Measurements from ENCODE around the gene OVOL2.
A peak's percentile ranks its signal among the peaks of the same experiment; 100 is the strongest.
"Not testable (repeated sequence)": the region's sequence is repeated elsewhere in the genome, so short reads cannot be mapped to it uniquely, and the experiment has no call there.

Gene OVOL2

DNA sequence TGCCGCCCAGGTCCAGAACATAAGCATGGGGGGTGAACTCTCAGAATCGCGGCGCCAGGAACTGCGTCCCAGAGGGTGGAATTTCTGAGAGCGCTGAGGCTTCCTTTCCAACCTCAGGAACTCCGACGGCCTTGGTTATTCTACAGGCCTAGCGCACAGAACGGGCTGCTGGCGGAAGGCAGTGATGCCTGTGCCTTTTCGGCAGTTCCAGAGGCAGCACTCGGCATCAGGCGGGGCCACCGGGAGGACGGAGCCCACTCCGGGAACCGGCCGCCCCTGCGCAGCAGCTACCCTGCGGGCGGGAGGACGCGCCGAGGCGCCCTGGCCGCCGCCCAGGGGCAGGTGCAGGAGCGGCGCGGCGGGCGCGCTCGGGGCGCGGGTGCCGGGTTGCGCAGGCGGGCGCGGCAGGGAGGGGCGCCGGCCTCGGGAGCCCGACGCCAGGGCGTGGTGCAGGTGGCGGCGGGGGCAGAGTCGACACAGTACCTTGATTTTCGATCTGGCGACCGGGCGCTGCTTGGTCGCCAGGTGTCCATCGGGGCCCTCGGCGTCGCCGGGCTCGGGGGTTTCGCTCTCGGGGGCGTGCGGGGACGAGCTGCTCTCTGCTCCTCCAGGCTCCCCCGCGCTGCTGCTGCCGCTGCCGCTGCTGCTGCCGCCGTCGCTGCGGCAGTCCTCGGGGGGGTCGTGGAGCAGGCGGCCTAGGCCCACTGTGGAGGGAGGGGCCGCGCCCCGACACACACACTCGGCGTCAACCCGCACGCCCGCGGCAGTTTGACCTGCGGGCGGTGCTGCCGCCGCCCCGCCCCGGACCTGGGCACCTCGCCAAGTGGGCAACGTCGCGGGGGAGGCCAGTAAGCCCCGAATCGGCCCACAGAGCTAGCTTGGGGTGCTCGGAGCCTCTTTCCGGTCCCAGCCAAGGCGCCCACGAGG, 1.3 kb downstream of the OVOL2 start:
- DNase-seq: no peak

DNA sequence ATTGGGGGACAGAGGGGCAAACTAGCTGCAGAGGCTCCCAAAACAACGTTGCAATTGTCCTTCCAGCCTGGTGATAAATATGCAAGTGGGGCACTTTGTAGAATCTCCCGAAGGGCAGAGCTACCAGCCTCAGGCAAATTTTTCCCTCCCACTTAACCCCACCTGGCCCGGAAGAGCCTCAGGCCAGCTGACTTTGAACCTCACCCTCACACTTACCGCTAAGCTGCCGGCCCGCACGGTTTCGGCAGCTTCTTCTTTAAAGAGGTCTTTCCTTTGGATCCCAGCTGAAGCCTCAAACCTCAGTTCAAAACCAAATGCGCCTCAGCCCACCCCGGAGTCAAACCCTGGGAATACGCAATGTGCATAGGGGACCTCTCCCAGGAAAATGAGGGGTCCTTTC, 2.5 kb downstream of the OVOL2 start:
- DNase-seq: no peak

DNA sequence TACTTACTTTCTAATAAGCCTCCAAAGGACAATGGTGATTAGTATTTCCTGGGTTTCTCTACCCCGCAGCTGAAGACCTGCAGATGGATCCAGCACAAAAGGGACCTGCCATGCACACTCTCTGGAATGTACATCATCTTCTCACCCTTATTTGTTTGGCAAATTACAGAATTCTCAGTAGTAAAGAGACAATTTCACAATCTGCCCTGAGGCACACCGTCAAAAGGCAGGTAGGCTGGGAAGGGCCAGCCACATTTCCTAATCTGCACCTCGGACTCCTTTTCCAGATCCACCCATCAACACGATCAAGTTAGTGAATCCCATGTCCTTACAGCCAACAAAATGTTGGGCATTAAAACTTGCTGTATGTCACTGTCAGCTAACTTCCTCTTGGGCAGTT, 4.9 kb downstream of the OVOL2 start:
- peak in 1 of 2 experiments; percentile 26 for DNase-seq

DNA sequence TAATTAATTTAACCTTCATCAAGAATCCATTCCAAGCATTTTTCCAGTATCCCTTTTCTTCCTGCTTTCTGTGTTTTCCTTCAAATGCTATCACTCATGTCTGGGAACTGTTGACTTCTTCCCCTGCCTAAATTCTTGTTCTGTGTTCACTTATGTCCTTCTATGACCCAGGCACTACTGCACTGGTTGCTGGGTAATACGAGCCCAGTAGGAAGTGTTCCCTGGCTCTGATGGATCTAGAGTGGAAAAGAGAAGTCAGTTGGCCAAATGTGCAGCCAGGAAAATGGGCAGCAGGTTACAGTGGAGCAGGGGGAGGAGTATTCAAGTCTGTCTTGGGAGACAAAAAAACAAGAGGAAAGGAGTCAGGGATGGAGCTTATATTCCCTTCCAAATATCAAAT, 7.1 kb downstream of the OVOL2 start:
- no peak for DNase-seq

DNA sequence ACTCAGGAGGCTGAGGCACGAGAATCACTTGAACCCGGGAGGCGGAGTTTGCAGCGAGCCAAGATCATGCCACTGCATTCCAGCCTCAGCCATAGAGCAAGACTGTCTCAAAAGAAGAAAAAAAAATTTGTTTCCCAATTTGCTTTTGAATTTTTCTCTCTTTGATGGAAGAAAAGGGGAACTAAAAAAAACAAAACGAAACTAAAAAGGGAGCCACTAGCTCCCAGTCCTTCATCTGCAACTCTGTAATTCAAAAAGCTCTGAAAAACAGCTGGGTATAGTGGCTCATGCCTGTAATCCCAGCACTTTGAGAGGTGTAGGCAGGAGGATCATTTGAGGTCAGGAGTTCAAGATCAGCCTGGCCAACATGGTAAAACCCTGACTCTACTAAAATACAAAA, 9.5 kb downstream of the OVOL2 start:
- DNase-seq: peak; percentile 44 to 45

DNA sequence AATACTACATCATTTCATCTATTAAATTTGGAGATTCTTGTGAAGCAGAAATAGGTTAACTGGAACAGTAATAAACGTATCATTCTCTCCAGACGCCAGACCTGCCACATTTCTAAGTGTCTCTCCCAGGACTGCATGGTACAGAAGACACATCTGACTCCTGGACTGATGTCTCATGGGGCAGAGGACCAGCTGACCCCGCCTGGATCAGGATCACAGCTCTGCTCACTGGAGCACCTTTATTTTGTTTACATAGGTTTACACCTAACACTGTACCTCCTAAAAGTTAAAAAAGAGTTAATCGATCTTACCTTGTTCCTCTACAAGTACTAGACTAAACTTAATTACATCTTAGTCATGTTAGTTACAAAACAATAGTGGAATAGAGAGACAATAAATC, 11.2 kb downstream of the OVOL2 start:
- no peak for DNase-seq

DNA sequence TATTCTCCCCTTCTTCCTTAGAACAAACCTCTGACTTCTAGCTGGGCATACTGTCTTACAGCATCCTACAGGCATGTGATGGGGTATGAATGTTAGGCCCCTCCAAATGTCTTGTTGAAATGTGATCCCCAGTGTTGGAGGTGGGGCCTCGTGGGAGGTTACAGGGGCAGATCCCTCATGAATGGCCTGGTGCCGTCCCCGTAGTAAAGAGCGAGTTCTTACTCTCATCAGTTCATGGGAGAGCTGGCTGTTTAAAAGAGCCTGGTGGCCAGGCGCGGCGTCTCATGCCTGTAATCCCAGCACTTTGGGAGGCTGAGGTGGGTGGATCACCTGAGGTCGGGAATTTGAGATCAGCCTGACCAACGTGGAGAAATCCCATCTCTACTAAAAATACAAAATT, 15.5 kb downstream of the OVOL2 start:
- DNase-seq: no peak

DNA sequence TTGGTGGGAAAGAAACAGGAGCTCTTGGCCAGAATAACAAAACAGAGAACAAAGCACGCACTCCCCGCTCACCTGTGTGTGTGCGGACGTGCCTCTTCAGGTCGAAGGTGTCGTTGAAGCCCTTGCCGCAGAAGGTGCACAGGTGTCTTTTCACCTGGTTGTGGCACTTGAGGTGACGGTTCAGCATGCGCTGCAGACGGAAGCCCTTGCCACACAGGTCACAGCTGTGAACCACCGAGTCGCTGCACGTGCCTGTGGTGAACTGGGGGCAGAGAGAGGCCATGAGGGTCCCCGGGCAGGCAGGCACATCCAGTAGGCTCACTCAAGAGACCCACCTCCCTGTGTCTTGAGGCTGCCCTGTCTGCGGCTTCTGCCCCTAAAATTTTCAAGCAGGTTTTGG, 16.3 kb downstream of the OVOL2 start:
- no peak for DNase-seq

DNA sequence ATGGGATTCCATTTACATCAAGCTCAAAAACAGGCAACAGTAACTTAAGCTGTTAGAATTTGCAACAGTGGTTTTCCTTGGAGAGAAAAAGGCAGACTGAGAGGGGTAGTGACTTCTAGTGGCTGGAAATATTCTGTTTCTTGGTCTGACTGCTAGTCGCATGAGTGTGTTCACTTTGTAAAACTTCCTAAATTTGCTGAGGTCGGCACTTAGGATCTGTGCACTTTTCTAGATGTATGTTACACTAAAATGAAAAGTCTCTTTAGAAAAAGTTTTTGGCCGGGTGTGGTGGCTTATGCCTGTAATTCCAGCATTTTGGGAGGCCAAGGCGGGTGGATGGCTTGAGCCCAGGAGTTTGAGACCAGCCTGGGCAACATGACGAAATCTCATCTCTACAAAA, 18.7 kb downstream of the OVOL2 start:
- DNase-seq: no peak

DNA sequence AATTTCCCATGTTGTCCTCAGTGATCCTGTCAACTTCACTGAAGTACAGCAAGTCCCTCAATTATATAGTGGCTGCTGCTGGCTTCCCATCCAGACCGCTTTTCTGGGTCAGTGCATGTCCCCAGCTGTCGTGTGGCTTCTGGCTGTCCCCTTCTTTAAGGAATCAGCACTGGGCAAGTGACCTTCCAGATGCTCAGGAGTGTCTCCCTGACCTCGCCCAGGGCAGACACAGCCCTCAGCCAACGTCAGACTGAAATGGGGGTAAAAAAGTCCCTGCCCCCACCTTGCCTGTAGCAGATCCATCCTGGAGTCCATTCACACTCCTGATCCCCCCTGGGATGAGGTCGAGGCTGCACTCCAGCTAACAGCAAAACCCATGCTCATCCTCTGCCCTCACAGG, 23.7 kb downstream of the OVOL2 start:
- no peak for DNase-seq

DNA sequence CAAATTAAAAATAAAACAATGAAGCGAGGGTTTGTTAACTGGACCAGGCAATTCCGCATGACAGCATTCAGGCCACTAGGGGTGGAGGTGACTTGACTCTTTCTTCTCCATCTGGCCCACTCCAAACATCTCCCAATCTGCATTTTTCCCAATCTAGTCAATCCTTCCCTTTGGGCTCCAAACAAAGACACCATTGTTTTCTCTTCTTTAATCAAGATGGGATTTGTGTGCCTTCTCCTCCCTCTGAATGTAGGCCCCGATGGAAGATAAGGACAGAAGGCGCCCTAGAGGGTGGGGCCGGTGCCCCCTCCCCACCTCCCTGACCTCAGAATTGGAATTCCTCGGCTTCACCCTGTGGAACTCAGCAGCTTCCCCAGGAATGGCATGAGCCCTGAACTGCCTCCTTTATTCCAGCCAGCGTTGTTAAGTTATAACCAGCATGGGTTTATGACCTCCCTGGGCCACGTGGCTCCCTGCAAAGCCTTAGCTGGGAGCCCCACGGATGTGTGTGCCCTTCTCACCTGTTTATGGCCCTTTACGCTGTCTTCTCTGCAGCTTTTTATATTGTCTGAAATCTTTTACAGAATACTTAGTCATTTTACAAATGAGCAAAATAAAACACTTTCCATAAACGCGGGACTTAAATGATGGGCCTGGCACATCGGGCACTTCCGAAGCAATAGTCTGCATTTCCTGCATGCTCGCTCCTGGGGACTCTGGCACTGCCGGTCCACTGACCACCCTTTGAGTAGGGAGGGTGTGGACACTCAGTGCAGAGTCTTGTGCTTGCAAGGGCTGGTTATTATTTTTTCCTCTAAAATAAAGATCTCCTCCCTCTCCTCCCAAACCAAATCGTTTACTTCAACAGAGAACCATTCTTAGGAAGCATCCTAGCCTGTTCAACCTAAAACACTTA, 24.5 kb downstream of the OVOL2 start:
- no peak for DNase-seq

DNA sequence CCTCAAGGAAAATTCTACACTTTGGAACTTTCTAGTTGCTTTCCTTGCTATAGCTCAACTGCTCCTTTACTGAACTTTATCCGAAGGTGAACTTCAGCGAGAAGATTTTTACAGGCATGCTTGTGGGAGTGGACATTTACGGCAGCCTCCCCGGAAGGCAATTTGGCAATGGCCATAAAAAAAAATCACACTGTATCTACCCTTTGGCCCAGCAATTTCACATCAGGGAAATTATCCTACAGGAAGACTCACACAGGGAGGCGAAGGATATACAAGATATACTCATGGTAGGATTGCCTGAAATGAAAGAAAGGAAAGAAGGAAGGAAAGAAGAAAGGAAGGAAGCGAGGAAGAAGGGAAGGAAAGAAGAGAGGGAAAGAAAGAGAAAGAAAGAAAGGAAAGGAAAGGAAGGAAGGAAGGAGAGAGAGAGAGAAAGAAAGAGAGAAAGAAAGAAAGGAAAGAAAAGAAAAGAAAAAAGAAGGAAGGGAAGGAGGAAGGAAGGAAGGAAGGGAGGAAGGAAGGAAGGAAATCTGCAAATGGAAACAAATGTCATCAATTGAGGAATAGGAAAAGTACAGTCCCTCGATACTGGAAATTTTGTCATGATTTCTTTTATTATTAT, 25.7 kb downstream of the OVOL2 start:
- no peak for DNase-seq

DNA sequence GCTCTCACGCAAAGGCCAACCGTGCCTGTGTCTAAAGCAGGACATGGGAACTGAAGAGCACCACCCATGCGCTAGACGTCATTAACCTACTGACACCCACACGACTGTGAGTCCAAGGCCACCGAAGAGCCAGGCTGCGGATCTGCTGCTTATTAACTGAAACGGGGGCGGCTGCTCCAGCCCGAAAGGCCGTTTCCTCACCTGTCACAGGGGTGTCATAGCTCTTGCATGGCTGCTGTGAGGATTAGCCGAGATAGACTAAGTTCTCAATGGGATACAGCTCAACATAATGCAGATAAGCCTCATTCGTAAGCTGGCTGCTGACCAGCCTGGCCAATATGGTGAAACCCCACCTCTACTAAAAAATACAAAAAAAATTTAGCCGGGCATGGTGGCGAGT, 26.7 kb downstream of the OVOL2 start:
- no peak for DNase-seq

DNA sequence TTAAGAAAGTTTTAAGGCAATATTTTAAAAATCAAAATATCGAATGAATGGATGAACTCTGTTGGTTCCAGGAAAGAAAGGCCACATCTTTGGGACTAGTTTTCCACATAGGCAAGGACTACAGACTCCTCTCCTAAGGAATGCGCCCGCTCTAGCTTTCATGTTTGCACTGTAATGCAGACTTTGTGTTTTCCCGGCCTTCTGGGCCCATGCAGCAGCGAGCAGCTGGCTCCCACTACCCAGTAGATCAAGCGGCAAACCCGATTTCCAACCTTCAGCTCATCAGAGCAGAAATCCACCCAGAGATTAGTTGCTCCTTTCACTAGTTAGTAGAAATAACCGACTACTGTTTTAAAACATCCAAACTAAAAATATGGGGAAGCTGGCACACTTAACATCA, 27.7 kb downstream of the OVOL2 start:
- no peak for DNase-seq

DNA sequence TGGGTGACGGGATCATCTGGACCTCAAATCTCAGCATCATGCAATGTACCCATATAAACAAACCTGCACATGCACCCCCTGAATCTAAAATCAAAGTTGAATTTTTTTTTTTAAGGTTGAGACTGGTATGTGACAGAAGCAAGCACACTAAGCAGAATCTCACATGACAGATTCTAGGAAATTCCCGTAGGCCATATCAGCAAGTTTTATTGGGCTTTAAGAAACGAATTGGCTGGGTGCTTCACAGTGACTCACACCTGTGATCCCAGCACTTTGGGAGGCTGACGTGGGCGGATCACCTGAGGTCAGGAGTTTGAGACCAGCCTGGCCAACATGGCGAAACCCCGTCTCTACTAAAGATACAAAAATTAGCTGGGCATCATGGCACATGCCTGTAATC, 30.7 kb downstream of the OVOL2 start:
- not testable (repeated sequence) for DNase-seq

DNA sequence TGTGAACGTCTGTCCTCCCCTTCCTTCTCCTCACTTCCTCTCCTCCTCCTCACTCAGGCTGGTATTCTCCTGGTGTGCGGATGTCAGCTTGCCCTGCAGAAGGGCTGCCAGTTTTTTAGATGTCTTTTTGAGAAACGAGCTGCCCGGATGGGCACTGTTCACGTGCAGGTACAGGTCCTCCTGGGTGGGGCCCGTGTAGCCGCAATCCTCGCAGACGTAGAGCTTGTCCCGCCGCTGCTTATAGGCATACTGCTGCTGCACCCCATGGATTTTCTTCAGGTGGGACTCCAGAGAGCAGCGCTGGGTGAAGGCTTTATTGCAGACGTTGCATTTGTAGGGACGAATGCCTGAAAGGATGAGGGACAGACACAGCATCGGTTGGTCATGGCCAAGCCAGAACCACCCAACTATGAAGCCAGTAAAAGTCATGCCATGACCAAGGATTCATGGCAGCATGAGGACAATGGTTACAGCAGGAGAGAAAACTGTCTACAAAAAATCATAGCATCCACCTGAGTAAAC, 33.0 kb downstream of the OVOL2 start:
- DNase-seq: no peak

DNA sequence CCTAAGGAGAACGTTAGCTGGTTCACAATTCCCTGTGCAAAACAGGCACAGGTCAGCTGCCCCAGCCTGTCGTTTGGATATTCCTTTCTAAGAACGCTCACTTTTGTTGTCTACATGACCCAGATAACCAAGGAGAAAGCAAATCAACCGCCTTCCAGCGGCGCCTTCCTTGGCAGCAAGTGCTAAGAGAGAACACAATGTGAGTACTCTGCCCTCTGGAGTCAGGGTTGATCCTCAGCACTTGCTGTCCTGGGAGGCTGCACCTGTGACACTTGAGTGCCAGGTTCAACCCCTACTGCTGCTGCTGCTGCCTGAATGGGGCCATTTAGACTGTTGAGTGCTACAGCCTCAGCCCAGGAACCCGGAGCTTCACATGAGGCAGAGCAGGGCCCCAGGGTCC, 36.8 kb downstream of the OVOL2 start:
- no peak for DNase-seq

DNA sequence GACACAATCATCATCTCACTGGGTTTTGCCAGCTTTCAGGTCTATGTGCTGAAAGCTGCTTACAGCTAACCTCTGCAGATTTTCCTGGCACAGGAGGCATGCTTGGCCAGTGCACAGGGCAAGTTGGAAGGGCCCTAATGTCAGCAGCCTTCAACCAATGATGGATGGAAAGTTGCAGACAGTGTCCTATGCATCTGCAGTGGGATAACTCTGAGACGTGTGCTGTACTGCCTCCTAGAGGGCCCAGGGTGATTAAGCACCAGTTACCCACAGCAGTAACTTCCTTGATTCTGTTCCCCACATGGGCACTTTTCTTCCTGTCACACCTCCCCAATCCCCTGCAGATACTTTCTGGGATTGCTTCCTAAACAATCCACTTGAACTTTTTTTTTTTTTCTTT, 38.6 kb downstream of the OVOL2 start:
- DNase-seq: peak; percentile 15 to 40

DNA sequence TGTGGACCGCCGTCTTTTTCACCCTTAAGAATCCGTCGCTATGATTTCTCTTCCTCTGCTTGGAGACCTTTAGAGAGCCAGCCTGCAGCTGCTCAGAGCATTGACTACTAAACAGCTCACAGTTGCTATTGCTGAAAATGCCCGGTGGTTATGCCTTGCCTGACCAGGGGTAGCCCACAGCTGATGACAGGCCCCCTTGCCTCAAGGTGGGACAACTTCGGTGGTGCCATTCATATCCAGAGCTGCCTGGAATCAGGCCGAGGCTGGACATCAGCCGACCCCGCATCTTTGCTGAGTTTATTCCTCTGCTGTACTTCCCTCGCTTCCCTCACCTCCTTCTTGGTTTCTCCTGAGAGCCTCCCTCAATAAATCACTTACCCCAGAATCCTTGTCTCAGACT, 39.6 kb downstream of the OVOL2 start:
- DNase-seq: no peak

DNA sequence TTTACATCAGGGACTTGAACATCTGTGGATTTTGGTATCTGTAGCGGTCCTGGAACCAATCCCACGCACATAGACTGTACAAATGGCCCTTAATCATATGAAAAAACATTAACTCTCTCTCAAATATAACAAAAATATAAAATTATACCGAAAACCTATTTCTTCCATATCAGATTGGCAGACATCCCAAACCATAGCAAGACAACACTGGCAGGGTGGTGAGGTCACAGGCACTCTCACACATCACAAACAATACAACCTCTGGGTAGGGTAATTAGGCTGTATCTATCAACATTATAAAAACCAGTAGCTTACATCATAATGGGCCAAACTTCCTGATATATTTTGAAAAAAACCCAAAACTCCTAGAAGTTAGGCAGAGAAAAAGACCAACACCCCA, 40.9 kb downstream of the OVOL2 start:
- no peak for DNase-seq

DNA sequence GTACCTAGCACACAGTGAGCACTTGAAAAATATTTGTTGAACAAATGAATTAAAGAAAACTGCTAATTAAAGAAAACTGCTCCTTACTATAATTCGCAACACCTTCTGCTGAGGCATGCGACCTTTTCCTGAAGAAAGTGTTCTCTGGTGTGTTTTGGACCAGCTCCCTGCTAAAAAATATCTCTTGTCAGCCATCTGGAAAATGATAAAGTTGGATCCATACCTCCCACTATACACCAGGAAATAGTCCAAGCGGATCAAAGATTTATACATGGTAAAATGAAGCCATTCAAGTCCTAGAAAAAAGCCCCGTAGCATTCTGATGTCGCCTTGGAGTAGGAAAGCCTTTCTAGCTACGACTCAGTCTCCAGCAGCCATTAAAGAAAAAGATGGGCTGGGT, 43.3 kb downstream of the OVOL2 start:
- DNase-seq: no peak

DNA sequence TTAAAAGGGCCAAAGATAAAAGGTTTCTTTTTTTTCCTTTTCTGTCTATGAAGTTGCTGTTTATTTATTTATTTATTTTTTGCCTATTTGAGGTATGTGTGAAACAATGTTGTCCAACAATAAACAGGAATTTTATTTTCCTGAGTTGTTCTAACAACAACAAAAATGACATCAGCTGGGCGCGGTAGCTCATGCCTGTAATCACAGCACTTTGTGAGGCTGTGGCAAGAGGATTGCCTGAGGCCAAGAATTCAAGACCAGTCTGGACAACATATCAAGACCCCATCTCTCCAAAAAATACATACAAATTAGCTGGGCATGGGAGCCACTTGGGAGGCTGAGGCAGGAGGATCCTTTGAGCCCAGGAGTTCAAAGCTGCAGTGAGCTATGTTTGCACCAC, 44.8 kb downstream of the OVOL2 start:
- DNase-seq: no peak

DNA sequence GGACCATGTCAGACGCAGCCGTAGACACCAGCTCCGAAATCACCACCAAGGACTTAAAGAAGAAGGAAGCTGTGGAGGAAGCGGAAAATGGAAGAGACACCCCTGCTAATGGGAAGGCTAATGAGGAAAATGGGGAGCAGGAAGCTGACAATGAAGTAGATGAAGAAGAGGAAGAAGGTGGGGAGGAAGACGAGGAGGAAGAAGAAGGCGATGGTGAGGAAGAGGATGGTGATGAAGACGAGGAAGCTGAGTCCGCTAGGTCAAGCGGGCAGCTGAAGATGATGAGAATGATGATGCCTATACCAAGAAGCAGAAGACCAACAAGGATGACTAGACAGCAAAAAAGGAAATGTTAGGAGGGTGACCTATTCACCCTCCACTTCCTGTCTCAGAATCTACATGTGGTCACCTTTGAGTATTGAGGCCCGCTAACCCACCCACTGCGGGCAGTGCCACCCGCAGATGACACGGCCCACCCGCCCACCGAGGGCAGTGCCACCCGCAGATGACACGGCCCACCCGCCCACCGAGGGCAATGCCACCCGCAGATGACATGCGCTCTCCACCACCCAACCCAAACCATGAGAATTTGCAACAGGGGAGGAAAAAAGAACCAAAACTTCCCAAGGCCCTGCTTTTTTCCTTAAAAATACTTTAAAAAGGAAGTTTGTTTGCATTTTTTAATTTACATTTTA, 45.6 kb downstream of the OVOL2 start:
- DNase-seq: no peak
